GM18502 (cell line): ENCODE data around the gene FAM25G.

Source experiments
- ATAC-seq: cut with Tn5 transposase; IDR thresholded peaks from one replicate; pipeline ENCODE4 v1.9.1; 2021; ENCODE audit warnings: mild to moderate bottlenecking; ENCODE audit not compliant: unreplicated experiment, poor library complexity

The FAM25G gene

GRCh38 chr10:47449979-47450378, 41.5 kb downstream of the FAM25G start:
- no peak for ATAC-seq

DNA sequence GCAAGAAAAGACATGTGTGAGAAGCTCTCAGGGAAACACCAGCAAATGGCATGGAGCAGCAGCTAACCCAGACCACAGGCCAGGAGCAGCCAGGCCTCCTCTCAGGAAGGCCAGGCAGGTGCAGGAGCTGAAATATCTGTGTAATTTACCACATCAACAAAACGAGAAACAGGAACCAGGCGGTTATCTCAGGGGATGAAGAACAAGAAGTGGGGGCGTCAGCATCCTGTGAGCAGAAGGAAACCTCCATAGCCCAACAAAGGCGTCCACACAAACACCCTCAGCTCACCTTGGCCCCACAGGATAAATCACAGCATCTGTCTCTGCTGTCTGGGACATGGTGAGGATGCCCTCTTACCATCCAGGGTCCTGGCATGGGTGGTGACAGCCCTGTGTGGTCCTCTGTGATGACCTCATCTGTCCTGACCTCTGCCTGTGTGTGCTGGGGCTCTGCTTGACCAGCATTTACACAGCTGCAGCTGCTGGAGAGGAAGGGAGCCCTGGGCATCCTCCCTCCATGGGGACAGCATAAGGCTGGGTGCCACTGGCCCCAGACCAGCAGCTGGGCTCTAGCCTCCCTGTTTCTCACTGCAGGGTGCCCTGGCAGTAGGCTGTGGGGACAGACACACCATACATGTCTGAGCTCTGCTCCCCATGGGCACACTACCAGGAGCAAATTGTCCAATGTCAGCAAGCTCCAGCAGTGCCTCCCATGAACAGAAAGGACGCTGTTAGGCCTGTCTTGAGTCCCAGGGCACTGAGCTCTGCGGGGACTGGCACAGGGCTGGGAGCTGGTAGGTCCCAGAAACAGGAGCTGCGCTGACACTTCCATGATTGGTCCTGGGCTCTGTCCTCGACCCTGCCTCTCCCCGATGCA, 42.2 kb downstream of the FAM25G start:
- ATAC-seq: no peak

GRCh38 chr10:47447705-47448104, 43.8 kb downstream of the FAM25G start:
- no peak for ATAC-seq

GRCh38 chr10:47447209-47447608, 44.3 kb downstream of the FAM25G start:
- no peak for ATAC-seq

- ATAC-seq: no peak
Observed at GRCh38 chr10:47445720-47446119, 45.8 kb downstream of the FAM25G start.

DNA sequence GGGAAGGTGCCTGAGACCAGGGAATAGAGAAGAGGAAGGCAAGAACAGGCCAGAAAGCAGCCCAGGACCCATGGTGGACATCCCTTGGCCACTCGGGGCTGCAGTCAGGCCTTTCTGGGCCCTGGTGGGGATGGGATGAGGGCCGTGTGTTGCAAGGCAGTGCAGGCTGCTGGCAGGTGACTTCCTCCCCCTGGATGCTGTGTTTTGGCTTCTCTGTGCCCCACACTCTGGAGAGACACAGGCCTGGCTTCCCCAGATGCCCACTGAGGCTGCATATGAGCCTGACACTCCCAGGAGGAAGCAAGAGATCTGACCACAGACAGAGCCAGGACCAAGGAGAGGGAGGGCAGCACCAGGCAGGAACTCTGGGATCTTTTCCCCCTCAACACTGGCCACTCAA, 47.5 kb downstream of the FAM25G start:
- no peak for ATAC-seq

DNA sequence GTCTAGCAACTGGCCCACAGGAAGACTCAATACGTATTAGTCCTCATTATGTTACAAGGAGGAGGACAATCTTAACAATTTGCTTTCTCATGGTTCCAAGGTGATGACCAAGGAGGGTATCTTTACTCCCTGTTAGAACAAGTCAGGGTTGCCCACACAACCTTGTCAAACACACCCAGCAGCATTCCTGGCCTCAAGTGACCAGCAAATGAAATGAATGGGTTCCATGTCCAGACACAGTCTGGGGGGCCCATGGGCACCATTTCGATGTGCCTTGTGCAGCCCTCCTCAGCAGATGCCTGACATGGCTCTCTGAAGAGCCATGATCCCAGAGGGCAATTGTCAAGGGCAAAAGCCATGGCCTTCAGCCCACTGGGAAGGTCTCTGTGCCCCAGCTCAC, 48.4 kb downstream of the FAM25G start:
- ATAC-seq: no peak

DNA sequence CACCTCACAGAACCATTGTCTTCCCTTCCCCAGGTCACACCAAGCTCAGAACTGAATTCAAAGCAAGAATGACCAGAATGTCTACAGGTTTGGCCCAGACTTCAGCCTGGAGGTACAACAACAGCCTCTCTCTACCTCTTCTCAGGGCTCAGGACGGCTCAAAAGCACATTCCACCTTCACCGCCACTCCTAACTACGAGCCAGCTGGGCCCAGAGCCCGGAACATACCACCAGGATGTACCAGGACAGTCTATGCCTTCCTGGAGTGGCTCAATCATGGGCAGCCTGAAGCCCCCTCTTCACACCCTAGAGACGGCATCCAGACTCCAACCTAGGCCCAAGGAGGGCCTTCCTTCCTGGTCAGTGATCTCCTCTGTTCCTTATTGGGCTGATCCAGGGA, 49.1 kb downstream of the FAM25G start:
- no peak for ATAC-seq

GRCh38 chr10:47441938-47442337, 49.6 kb downstream of the FAM25G start:
- ATAC-seq: no peak

DNA sequence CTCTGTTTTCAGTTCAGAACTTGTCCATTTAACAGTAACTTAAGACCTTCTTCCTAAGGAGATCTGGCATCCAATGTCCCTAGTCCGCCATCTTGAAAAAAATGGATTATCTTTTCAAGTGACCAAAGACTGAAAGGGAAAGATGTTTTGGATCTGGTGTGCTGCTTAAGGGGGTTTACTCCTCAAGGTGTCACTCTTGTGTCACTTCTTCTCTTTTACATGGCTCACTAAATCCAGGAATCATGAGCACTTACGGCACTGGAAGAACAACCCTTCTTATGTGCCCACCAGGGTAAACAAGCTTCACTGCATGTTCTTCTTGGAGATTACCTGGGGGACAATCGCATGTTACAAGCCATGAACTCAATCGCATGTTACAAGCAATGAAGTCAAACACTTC, 51.3 kb downstream of the FAM25G start:
- no peak for ATAC-seq

DNA sequence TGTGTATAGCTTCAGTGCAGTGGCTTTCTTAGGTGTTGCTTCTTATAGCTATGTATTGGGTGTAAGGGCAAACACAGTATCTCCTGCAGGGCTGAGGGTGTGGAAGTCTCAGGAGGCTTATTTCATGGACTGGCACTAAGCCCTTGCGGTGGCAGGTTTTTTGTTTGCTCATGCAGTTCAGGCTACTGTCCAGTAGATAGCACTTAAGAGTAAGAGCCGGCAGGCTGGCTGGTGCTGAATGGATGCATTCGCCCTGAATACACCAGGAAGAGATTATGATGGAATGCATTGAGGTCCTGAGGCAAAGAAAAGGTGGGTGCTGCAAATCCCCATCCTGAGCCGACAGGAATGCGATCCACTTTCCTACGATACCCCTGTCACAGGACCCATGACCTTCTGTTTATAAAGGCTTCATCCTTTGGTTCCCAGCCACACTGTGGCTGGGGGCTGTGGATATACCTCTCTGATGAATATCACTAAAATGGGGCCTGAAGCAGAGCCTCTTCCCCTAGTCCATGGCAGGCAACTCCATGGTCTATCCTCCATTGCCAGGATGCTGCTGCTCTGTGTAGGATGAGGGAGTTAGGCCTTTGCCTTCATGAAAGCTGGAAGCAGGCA, 52.5 kb downstream of the FAM25G start:
- no peak for ATAC-seq
